MM.1S (cell line): ENCODE data around the gene SCN2A.

ENCODE experiments used
- CTCF ChIP-seq: fragments of 300-600 bp; sonication (generic); IDR thresholded peaks from 2 replicates; pipeline ENCODE4 v1.5.1; 2016; ENCODE audit warnings: antibody characterized with exemption, low read length, mixed read lengths
- EZH2 ChIP-seq: fragments of 300-600 bp; sonication (generic); optimal IDR thresholded peaks from 2 replicates; pipeline ENCODE3; 2017; ENCODE audit warnings: low read depth, mild to moderate bottlenecking, antibody characterized with exemption, low read length, mixed read lengths

DNA sequence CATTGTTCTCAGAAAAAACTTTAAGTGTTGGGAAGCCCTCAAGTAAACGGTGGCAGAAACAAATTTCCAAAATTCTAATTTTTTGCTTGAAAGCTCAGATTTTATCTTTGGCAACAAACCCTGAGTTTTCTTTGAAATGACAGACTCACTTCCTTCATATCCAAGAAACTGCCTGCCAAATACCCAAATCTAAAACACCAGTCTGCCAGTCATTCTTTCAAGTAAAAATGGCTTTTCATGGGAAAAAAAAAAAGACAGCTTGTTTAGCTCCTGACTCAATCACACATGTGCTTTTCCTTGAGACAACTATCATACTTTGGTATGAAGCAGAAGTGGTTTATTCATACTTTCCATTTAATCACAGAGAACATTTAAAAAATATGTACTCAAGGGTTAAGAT is 189.7 kb downstream of the SCN2A start:
- TF ChIP-seq CTCF: no peak
- no peak for TF ChIP-seq EZH2
